ENCODE results near the gene RNGTT. TPM values are rescaled to one million over a fixed set of nuclear protein-coding genes. Genes with fewer than 3 reads are reported as not detected.
"Not testable (repeated sequence)": the region's sequence is repeated elsewhere in the genome, so short reads cannot be mapped to it uniquely, and the experiment has no call there.

The RNGTT gene
- total RNA-seq, 1 donor from 2014 or later: 8.4 TPM

DNA sequence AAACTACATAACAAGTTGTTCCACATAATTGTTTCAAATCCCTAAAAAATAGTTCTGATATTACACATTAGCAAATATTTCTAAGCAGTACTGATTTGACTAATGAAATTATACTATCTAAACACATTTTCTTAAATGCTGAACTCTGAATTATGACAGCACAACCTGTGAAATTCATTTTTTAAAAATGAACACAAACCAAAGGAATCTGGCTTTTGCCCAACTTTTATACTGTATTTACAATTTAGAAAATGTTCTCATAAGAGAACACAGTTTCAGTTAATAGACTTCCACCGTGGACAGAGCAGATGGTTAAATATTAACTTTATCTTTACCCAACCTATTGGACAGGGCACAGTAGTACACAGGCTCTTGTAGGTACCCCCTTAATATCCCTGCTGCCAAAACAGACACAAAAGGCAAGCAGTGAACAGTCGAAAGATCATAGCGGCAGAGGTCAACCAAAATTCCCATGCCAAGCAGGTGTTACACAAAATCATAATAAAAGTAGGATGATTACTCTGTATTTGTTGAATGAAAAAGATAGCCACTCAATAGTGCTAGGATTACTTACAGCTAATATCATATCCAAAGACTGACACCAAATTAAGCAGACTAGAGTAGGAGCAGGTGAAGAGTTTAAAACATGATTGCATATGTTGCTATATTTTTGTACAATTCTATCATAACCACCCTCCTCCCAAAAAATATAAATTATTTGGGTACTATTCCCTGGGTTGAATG is 122.5 kb downstream of the RNGTT start:
- intact Hi-C loops (cut with micrococcal nuclease): no loop called here
- DNase-seq (no peak), ATAC-seq (no peak)

DNA sequence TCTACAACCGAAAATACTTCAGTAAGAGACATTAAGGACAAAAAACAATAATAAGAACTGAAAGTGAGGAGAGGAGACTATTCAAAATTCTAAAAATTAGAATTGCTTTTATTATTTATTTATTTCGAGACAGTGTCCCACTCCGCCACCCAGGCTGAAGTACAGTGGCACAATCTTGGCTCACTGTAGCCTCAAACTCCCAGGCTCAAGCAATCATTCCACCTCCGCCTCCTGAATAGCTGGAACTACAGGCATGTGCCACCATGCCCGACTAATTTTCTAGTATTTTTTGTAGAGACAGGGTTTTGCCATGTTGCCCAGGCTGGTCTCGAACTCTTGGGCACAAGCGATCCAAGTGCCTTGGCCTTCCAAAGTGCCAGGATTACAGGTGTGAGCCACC is 123.1 kb downstream of the RNGTT start:
- DNase-seq (no peak), ATAC-seq (no peak)
- intact Hi-C loops (cut with micrococcal nuclease): no loop called here

DNA sequence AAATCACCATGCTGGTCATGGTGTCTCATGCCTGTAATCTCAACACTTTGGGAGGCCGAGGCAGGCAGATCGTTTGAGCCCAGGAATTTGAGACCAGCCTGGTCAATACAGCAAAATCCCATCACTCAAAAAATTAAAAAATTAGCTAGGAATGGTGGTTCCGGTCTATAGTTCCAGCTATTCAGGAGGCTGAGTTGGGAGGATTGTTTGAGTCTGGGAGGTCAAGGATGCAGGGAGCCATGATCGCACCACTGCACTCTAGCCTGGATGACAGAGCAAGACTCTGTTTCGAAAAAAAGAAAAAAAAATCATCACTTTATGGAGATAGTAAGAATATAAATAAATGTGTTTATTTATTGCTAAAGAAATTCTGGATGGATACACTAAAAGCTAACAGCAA is 124.1 kb downstream of the RNGTT start:
- intact Hi-C loops (cut with micrococcal nuclease): no loop called here
- DNase-seq (no peak), ATAC-seq (no peak)

- intact Hi-C loops (cut with micrococcal nuclease): no loop called here
- ATAC-seq: no peak
- DNase-seq: no peak
Measured at GRCh38 chr6:88835210-88835609, 128.2 kb downstream of the RNGTT start.

- not testable (repeated sequence) for DNase-seq, ATAC-seq
Measured at GRCh38 chr6:88833071-88833470, 130.3 kb downstream of the RNGTT start.

GRCh38 chr6:88827599-88827998 is 135.8 kb downstream of the RNGTT start:
- intact Hi-C loops (cut with micrococcal nuclease); ATAC-seq; DNase-seq: not testable (repeated sequence)

More at GRCh38 chr6:88833071-88833470, 130.3 kb downstream of the RNGTT start:
- intact Hi-C loops (cut with micrococcal nuclease): not testable (repeated sequence)

- ATAC-seq: no peak
- DNase-seq: no peak
- intact Hi-C loops (cut with micrococcal nuclease): no loop called here
Measured at GRCh38 chr6:88825856-88826255, 137.6 kb downstream of the RNGTT start.

DNA sequence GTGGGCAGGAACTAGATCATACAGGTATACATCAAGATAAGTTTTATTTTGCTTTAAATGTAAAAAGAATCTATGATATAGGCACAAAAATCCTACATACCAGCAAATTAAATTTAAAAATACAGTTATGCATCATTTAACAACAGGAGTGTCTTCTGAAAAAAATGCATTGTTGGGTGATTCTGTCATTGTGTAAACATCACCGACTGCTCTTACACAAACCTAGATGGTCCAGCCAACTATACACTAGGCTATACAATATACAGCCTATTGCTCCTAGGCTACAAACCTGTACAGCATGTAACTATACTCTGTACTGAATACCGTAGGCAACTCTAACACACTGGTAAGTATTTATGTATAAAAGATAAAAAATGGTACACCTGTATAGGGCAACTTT is 139.4 kb downstream of the RNGTT start:
- ATAC-seq (no peak), DNase-seq (no peak)
- intact Hi-C loops (cut with micrococcal nuclease): no loop called here

DNA sequence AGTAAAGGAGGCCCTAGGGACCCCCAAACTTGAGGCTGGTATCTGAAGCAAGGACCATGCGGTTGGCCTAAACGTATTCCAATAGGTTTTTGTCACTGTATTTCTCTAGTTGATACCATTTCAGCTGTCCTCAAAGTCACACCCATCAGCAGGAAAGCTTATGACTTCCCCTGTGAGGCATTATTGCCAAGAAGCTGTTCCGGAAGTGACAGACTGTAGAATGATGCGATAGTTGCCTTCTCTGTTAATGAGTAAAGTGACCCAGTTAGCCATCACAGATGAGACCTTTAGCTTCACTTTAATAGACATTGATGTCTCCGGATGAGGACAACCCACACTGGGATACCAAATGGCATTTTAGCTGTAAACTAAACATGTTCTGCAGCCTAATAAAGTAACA is 147.9 kb downstream of the RNGTT start:
- DNase-seq (no peak), ATAC-seq (peak; percentile 27)
- intact Hi-C loops (cut with micrococcal nuclease): no loop called here

DNA sequence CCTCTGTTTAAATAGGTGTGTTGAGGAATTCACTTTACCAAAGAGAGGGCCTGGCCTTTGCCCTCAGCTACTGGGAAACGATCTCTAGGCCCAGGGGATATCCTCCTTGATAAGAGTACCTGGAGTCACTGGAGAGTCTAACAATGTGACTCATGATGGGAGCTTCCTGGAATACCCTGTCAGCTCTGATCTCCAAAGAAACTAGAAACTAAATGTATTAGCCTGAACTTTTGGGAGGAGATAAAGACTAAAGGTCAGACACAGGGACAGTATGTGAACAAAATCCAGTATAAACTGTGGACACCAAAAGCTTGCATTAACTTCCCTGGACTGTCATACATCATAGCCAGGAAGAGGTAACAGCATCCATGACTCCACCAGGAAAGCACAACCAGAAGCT is 148.5 kb downstream of the RNGTT start:
- ATAC-seq (no peak), DNase-seq (no peak)
- intact Hi-C loops (cut with micrococcal nuclease): no loop called here

GRCh38 chr6:88813045-88813444 is 150.4 kb downstream of the RNGTT start:
- DNase-seq: no peak
- intact Hi-C loops (cut with micrococcal nuclease): no loop called here
- no peak for ATAC-seq

- DNase-seq (no peak), ATAC-seq (no peak)
- intact Hi-C loops (cut with micrococcal nuclease): no loop called here
Measured at GRCh38 chr6:88810701-88811100, 152.7 kb downstream of the RNGTT start.

GRCh38 chr6:88810089-88810488 is 153.3 kb downstream of the RNGTT start:
- intact Hi-C loops (cut with micrococcal nuclease): no loop called here
- no peak for DNase-seq
- no peak for ATAC-seq

- intact Hi-C loops (cut with micrococcal nuclease): no loop called here
- DNase-seq: no peak
- no peak for ATAC-seq
Measured at GRCh38 chr6:88808381-88808780, 155.0 kb downstream of the RNGTT start.

GRCh38 chr6:88807622-88808021 is 155.8 kb downstream of the RNGTT start:
- intact Hi-C loops (cut with micrococcal nuclease): no loop called here
- no peak for ATAC-seq
- no peak for DNase-seq

GRCh38 chr6:88806728-88807127 is 156.7 kb downstream of the RNGTT start:
- DNase-seq (no peak), ATAC-seq (no peak)
- intact Hi-C loops (cut with micrococcal nuclease): no loop called here

DNA sequence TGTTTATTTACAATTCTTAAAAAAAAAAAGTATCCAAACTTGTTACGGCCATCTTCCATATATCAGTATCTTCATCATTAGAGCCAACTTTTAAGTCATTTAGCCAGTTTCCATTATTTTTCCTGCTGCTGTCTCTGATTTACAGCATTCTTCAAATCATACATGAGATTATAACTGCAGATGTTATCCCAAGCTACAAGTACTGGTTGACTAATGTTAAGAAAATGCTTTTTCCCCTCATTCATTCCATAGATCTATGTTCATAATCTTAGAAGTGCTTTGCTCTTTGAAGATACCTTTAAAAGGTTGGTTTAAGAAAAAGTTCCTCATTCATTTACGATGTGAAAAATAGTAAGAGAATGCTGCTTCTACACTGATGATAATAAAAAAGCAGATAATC is 158.7 kb downstream of the RNGTT start:
- DNase-seq (no peak), ATAC-seq (no peak)
- intact Hi-C loops (cut with micrococcal nuclease): no loop called here

GRCh38 chr6:88785478-88785877 is 177.9 kb downstream of the RNGTT start:
- intact Hi-C loops (cut with micrococcal nuclease): no loop called here
- no peak for DNase-seq
- no peak for ATAC-seq

GRCh38 chr6:88780714-88781389 is 182.6 kb downstream of the RNGTT start:
- ATAC-seq (peak; percentile 56), DNase-seq (no peak)
- intact Hi-C loops (cut with micrococcal nuclease): no loop called here

- intact Hi-C loops (cut with micrococcal nuclease): no loop called here
- ATAC-seq (no peak), DNase-seq (no peak)
Measured at GRCh38 chr6:88775866-88776571, 187.4 kb downstream of the RNGTT start.

Data from left ventricle myocardium superior (tissue), 1 donor.